ENCODE measurements around the gene SRPX2. TPM values are rescaled to one million over a fixed set of nuclear protein-coding genes. Genes with fewer than 3 reads are reported as not detected.

Gene SRPX2
- total and polyA plus RNA-seq, 2 of the 13 experiments (the other 11 are each of a cell fraction or from before 2014, with no cell fraction given) = 1.5 to 6.7 TPM

- no peak for TF ChIP-seq ZNF773 (CRISPR knock-in tag; IDR thresholded peaks at IDR 0.05; ENCODE audit: borderline replicate concordance)
- no peak for TF ChIP-seq RBAK (CRISPR knock-in tag; IDR thresholded peaks at IDR 0.05)
- no peak for TF ChIP-seq ZHX1 (CRISPR knock-in tag; IDR thresholded peaks at IDR 0.05; ENCODE audit: low read depth)
- TF ChIP-seq ZNF12 (CRISPR knock-in tag; IDR thresholded peaks at IDR 0.05) = no peak
- TF ChIP-seq CEBPB (IDR thresholded peaks at IDR 0.05; ENCODE audit: borderline replicate concordance, low read depth, low read length) = peak; percentile 62; the same call in 1 of the 2 replicates
- TF ChIP-seq PRDM10 (CRISPR knock-in tag; IDR thresholded peaks at IDR 0.05; ENCODE audit: low read depth) = no peak
- TF ChIP-seq EEA1 (CRISPR knock-in tag; IDR thresholded peaks at IDR 0.05; ENCODE audit: borderline replicate concordance) = no peak
- TF ChIP-seq SP2 (CRISPR knock-in tag; IDR thresholded peaks at IDR 0.05) = no peak
- no peak for TF ChIP-seq ZNF282 (IDR thresholded peaks at IDR 0.05; ENCODE audit: partially characterized antibody)
- no peak for TF ChIP-seq IKZF4 (CRISPR knock-in tag; IDR thresholded peaks at IDR 0.05; ENCODE audit: borderline replicate concordance, low read depth, not compliant biosample characterization)
- TF ChIP-seq THAP7 (CRISPR knock-in tag; IDR thresholded peaks at IDR 0.05) = no peak
- no peak for TF ChIP-seq AKAP8 (CRISPR knock-in tag; IDR thresholded peaks at IDR 0.05)
- no peak for TF ChIP-seq AKNA (CRISPR knock-in tag; IDR thresholded peaks at IDR 0.05; ENCODE audit: borderline replicate concordance)
- TF ChIP-seq ZNF597 (CRISPR knock-in tag; IDR thresholded peaks at IDR 0.05) = no peak
- no peak for TF ChIP-seq JUND (CRISPR knock-in tag; IDR thresholded peaks at IDR 0.05)
Measured at GRCh38 chrX:100649550-100650356, 5.8 kb downstream of the SRPX2 start (continued).
